HS-27A (cell line): ENCODE measurements around the gene CCL26.

Experiments
- DNase-seq: peaks from one replicate; pipeline ENCODE4 v3.0.0-alpha.2; 2012; ENCODE audit warnings: low read depth, missing footprints

Gene CCL26, protein sequence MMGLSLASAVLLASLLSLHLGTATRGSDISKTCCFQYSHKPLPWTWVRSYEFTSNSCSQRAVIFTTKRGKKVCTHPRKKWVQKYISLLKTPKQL

DNA sequence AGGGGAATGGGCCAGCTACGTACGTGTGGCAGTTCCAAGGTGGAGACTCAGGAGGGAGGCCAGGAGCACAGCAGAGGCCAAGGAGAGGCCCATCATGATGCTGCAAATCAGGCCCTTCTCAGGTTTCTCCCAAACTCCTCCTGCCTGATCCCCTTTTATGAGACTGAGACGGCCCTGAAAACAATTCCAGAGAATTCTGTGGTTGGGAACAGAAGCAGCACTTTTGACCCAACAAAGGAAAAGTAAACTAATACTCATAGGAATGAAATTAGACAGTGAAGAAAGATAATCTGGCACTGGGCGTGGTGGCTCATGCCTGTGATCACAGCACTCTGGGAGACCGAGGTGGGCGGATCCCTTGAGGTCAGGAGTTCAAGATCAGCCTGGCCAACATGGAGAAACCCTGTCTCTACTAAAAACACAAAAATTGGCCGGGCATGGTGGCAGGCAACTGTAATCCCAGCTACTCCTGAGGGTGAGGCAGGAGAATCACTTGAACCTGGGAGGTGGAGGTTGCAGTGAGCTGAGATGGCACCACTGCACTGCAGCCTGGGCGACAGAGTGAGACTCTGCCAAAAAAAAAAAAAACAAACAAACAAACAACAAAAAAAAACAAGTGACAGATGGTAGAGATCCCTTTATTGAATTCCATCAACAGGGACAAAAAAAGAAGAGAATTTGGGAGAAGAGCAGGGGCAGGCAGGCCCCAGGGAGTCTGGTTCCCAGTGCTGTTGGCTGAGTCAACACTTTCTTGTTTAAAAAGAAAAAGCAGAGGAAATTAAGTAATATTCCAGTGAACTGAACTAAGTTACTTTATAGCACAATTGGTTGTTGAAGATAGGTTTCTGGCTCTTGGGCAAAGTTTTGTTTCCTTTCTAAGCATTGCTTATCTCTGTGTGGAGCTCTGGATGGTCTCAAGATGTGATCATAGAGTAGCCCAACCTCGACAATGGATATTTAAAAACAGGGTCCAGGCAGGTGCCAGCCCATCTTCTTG, at the start of gene CCL26:
CCL26 (minus strand) TSS at position 131 of the 997 bp plus-strand sequence; CDS start at position 96, 35 bp downstream.
- peak; percentile 81 for DNase-seq

DNA sequence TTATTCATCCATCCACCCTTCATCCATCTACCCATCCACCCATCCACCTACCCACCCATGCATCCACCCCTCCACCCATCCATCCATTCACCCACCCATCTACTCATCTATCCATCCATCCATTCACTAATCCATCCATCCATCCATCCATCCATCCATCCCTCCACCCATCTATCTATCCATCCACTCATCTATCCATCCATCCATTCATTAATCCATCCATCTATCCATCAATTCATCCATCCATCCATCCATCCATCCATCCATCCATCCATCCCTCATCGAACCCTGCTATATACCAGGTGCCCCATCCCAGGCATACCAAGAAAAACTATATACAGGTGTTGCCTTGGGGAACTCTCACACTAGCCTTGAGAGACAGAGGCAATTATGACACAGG, 48.7 kb upstream of the CCL26 start:
- DNase-seq = no peak

DNA sequence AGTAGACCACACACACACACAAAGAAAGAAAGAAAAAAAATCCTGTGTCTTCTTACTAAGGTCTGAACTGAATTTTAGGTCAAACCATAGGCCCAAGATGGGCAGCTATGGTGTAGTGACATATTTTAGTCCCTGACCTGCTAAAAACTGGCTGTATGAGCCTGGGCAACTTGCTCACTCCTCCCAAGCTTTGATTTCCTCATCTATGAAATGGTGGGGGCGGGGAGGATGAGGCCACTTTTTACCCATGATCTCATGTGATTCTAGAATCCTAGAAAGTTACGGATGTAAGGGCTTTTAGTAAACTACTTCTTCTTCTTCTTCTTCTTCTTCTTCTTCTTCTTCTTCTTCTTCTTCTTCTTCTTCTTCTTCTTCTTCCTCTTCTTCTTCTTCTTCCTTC, 47.7 kb upstream of the CCL26 start:
- no peak for DNase-seq

DNA sequence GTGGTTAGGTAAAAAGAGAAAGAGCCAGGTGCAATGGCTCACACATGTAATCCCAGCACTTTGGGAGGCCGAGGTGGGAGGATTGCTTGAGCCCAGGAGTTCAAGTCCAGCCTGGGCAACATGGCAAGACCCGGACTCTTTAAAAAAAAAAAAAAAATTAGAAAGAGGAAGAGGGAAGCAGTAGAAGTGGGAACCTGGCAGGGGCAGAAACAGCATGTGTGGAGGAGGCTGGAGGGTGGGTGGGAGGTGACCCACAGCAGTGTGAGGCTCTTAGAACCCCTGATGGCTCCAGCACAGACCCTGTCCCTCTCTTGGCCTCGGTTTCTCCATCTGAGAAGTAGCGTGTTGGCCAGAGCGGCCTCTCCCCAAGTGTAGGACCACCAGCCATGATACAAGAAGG, 46.5 kb upstream of the CCL26 start:
- DNase-seq = no peak

DNA sequence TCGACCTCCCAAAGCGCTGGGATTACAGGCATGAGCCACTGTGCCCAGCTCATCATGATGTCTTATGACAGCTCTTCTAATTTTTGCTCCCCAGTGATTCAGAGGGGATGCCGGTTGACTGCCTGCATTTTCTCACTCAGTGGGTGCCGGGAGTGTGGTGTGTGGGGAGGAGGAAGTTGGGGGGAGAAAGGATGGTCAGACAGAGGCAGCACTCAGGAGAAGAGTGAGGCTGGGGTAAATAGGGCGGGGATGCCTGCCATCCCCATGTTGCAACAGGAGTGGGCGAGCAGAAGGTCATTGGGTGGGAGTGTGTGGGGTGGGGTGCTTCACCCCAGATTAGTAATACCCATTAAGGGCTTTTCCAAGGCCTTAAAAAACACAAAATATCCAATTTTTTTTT, 45.1 kb upstream of the CCL26 start:
- DNase-seq = no peak

DNA sequence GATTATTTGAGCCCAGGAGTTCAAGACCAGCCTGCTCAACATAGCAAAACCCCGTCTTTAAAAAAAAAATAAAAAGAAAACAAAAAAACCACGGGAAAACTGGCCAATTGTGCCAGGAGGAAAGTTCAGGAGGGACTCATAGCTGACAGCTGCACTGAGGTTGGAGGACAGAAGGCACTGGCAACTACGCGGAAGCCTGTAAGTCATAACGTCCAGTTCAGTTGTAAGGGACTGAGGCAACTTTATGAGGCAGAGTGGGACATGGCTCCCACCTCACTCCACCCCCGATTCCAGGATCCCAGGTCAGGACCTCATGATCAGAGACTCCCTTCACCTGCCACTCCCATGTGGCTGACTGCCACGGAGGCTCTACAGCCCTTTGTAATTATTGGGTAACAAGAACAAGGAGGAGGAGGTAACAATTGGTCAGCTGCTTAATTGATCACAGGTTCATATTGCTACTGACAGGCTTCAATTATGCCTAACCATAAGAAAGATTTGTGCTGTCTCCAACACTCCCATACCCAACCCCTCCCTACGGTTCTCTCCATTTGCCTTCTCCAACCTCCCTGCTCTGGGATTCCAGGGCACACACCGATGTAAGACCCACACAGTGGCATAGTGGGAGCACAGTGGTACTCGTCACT, 43.5 kb upstream of the CCL26 start:
- no peak for DNase-seq

DNA sequence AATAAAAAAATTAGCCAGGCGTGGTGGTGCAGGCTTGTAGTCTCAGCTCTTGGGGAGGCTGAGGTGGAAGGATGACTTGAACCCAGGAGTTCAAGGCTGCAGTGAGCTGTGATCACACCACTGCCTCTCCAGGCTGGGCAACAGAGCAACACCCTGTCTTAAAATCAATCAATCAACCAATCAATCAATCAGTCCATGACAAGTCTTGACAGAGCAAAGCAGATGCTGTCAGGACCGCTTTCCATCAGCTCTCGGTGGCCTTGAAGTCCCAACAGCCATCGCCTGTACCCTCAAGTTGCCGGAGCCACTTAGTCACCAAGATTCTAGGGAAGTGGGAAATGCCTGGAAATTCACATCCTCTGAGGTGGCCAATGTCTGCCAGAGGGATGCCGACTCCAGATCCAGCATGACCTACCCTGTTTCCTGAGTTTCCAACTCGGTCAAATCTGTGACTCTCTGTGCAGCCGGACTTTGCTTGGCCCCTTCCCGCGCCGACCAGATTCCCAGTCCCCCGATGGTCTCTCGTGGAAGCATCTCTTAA, 42.5 kb upstream of the CCL26 start:
- no peak for DNase-seq

DNA sequence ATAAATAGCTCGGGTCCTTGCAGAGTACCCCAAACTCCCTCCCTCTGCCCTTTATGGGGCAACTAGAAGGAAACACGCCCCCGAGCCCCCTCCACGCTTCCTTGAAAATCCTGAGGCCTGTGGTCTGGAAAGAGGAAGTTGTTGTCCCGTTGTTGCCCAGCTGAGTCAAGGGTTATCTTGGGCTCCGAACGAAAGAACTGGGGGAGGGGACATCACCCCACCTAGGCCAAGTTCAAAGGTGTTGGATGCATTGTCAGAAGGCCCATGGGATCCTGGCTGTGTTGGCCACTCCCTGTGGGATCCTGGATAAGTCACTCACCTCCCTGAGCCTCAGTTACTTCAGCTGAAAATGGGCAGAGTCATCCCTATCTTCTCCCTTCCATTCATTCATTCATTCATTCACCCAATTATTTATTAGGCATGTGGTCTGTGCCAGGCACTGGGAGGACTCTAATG, 41.8 kb upstream of the CCL26 start, which contains the start of gene CCL24:
CCL24 (minus strand) TSS at position 26 of the 456 bp plus-strand sequence. CDS start 91 bp downstream, outside the sequence.
- no peak for DNase-seq

DNA sequence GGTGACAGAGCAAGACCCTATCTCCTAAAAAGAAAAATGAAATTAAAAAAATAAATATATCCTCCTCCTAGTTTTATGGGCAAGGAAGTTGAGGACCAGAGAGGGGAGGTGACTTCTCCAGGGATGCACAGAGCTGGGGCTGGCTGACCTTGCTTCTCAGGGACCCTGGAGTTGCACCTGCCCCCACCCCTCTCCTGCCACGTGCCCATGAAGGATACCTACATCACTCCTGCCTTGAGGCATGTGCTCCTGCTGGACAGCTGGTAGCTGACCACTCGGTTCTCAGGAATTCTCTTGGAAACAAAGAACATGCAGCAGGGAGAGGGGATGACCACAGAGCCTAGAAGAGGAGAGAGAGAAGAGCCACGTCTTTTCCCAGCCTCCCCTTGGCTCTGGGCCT, 41.1 kb upstream of the CCL26 start:
- no peak for DNase-seq

DNA sequence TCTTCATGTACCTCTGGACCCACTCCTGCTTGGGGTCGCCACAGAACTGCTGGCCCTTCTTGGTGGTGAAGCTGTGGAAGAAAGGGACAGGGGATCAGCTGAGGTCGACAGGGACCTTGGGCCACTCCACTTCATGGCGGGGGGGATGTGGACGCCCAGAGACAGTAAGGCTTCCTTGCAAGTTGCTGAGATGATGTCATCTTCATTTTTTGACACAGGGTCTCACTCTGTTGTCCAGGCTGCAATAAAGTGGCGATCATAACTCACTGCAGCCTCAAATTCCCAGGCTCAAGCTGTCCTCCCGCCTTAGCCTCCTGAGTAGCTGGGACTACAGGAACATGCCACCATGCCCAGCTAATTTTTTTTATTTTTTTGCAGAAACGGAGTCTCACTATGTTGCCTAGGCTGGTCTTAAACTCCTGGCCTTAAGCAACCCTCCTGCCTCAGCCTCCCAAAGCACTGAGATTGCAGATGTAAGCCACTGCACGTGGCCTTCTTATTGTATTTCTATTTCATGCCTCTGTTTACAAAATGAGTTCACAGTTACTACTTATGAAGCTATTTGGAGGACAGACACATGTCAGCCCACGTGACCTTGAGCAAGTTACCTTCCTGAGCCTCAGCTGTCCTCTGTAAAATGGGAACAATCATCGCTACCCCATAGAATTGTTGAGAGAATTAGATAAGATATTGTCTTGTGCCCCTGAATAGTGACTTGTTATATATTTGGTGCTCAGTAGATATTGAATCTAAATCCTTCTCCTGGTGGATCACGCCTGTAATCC, 40.1 kb upstream of the CCL26 start:
- DNase-seq = no peak

DNA sequence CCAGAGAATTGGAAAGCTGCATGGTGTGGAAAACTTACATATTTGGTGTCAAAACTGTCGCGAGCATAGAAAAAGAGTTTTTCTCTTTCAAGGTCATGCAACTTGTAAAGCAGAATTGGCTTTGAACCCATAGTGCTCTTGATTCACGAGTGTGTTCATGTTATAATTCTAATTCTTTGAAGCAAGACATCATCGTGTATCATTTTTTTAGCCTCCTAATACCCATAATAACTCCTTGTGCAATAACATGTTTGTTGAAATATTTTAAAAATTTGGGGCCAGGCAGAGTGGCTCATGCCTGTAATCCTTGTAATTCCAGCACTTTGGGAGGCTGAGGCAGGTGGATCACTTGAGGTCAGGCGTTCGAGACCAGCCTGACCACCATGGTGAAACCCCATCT, 37.4 kb upstream of the CCL26 start:
- DNase-seq = no peak

DNA sequence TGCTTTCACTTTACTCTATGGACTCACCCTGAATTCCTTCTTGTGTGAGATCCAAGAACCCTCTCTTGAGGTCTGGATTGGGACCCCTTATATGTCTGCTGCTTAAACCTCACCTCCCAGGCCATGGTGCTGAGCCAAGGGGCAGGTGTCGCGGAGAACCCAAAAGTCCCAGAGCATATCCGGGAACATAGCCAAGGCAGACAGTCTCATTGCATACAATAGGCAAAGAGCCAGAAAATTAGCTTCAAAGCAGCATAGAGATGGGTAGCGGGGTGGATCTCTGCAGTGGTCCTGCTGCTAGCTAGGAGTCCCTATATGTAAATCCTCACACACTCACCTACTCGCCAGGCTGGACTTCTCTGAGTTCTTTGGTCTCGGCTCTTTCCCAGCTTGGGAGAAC, 36.1 kb upstream of the CCL26 start:
- DNase-seq = no peak

DNA sequence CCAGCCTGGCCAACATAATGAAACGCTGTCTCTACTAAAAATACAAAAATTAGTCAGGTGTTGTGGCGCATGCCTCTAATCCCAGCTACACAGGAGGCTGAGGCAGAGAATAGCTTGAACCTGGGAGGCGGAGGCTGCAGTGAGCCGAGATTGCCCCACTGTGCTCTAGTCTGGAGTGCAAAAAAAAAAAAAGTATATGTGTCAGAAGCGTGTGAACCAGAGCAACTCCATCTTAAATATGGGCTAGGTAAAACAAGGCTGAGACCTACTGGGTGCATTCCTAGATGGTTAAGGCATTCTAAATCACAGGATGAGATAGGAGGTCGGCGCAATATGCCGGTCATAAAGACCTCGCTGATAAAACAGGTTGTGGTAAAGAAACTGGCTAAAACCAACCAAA, 35.4 kb upstream of the CCL26 start:
- no peak for DNase-seq

DNA sequence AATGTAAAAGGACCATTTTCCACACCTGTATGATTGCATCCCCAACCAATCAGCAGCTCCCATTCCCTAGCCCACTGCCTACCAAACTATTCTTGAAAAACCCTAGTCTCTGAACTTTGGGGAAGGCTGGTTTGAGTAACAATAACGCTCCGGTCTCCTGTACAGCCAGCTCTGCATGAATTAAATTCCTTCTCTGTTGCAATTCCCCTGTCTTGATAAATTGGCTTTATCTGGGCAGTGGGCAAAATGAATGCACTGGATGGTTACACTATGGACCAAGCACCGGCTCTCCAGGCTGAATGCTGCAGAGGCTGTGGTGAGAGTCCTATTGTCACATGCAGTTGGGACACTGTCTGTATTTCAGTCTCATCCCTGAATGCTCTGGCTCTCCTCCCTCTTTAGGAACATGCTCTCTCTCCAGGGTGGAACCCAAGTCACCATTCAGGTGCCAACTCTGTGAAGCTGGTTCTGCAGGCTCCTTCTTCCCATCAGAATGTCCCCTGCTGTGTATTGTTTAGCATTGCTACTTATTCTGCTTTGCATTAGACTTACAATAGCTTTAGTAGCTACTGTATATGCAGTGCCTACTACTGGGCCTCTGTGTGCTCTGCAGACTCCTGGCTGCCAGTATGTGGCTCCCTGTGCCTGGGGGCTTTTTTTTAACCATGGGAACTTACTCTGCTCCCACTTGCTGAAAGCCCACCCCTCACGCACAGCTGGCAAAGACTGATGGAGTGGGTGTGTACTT, 34.7 kb upstream of the CCL26 start:
- DNase-seq = no peak

DNA sequence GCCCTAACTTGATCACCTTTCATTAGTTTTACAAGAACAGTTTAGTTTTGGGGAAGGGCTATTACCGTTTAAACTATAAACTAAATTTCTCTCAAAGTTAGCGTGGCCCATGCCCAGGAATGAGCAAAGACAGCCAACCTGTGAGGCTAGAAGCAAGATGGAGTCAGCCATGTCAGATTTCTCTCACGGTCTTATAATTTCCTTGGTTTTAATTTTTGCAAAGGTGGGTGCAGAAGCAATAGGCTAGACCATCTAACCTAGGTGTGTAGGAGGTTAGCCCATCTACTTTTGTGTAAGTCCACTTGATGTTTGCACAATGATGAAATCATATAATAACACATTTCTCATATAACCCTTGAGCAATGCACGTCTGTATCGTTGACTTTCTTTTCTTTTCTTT, 32.7 kb upstream of the CCL26 start:
- DNase-seq = no peak

DNA sequence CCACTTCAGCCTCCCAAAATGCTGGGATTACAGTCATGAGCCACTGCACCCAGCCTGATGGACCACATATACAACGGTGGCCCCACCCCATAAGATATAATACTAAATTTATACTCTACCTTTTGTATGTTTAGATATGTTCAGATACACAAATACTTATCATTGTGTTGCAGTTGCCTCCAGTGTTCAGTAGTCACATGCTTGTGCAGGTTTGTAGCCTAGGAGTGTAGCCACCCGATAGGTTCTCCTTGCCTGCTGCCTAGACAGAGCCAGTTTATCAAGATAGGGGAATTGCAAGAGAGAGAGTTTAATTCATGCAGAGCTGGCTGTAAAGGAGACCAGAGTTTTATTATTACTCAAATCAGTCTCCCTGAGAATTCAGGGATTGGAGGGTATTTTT, 32.0 kb upstream of the CCL26 start:
- no peak for DNase-seq

DNA sequence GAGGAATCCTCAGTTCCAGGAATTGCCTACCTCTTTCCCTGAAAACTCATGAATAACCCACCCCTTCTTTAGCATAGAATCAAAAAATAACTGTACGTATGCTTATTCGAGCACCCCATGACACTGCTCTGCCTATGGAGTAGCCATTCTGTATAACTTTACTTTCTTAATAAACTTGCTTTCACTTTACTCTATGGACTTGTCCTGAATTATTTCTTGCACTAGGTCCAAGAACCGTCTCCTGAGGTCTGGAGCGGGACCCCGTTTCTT, 30.5 kb upstream of the CCL26 start:
- DNase-seq = no peak

DNA sequence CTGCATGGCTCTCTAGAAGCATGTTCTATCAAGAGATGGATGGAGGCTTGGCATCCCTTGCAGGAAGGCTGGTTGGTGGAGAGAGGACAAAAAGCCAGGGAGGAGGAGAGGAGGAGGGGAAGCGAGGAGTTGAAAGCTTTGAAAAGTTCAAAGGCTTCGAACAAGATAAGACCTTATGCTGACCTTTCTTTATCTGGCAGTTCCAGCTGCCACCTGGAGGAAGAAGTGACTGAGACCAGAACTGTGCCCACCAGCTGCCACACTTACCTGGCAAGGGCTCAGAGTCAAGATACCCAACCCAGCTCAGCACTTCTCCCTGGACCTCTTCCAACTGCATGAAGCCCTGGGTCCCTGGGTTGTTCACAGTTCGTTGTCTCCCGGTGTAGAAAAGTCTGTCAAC, 26.8 kb upstream of the CCL26 start:
- no peak for DNase-seq

DNA sequence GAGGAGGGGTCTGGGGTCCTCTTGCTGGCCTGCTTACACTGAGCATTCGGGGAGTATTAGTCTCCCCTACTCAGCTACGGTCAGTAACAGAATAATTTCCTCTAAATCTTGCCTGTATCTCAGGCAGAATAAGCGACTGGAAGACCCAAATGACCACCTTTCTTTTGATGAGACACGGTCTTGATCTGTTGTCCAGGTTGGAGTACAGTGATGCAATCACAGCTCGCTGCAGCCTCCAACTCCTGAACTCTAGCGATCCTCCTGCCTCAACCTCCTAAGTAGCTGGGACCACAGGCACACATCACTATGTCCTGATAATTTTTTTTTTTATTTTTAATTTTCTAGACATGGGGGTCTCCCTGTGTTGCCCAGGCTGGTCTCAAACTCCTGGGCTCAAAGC, 24.4 kb upstream of the CCL26 start:
- no peak for DNase-seq

DNA sequence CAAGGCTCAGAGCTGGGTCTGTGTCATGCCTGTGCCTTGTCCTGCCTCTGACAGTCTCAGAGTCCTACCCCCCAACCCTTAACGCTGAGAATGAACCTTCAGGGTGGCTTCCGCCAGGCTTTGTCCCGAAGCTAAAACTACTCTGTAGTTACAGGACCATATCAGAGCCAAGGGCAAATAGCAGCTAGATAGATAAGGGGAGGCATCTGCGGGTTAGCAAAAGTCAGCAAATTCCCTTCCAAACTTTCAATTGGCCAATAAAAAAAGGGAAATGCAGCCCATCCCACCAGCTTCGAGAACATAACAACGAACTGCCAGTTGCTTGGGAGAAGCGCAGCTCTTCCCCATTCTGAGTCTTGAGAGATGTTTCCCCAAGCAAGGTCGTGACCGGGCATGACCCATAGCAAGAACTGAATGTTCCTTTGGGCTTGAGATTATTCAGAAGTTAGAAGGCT, 23.8 kb upstream of the CCL26 start:
- no peak for DNase-seq

DNA sequence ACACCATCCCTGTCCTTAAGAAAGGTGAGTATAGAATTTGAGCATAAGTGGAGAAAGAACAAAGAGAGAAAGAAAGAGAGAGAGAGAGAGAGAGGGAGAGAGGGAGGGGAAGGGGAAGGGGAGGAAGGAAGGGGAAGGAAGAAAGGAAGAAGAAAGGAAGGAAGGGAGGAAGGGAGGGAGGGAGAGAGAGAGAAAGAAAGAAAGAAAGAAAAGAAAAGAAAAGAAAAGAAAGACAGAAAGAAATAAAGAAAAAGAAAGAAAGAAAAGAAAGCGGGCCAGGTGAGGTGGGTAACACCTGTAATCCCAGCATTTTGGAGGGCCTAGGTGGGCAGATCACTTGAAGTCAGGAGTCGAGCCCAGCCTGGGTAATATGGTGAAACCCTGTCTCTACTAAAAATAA, 21.7 kb upstream of the CCL26 start:
- DNase-seq = no peak
